Raji (cell line): ENCODE measurements around the gene TSPEAR.
"Not testable (repeated sequence)": the region's sequence is repeated elsewhere in the genome, so short reads cannot be mapped to it uniquely, and the experiment has no call there.

Source experiments
- POLR2A ChIP-seq: IDR thresholded peaks from 2 replicates; pipeline ENCODE4 v1.6.1; 2011; ENCODE audit warnings: low read depth, low read length, control low read depth; ENCODE audit not compliant: insufficient read depth

The TSPEAR gene

DNA sequence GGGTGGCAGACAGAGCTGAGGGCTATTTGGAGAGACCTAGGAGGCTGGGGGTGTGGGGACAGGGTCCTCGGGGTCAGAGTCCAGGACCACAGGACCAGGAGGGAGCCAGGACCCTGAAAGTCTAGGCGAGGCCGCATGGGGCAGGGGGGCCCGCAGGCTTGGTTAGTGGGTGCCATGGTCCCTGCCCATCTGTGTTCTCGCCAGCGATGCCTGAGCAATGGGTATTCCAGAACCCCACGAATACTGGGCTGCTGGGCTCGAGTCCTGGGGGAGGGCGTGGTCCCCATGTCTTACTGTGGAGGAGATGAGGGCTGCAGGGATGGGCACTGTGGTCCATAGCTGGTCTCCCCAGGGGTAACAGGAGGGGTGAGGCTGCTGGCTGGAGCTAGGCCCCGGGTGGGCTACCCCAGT is 121.1 kb downstream of the TSPEAR start:
- no peak for TF ChIP-seq POLR2A

GRCh38 chr21:44589586-44590305 is 121.6 kb downstream of the TSPEAR start:
- no peak for TF ChIP-seq POLR2A

- no peak for TF ChIP-seq POLR2A
These were observed 122.3 kb downstream of the TSPEAR start for GRCh38 chr21:44589094-44589493.

- no peak for TF ChIP-seq POLR2A
These were observed 125.5 kb downstream of the TSPEAR start for GRCh38 chr21:44585892-44586291.

- TF ChIP-seq POLR2A, result no peak
These were observed 127.6 kb downstream of the TSPEAR start for GRCh38 chr21:44583800-44584147.

- TF ChIP-seq POLR2A, result no peak
These were observed 128.1 kb downstream of the TSPEAR start for GRCh38 chr21:44583089-44583799.

- no peak for TF ChIP-seq POLR2A
These were observed 129.3 kb downstream of the TSPEAR start for GRCh38 chr21:44582055-44582454.

GRCh38 chr21:44581158-44581557 is 130.2 kb downstream of the TSPEAR start:
- no peak for TF ChIP-seq POLR2A

- TF ChIP-seq POLR2A, result not testable (repeated sequence)
These were observed 131.0 kb downstream of the TSPEAR start, which contains the start of gene KRTAP10-5 for GRCh38 chr21:44580231-44580821. TSS of gene KRTAP10-5 (minus strand) at chr21:44580604. CDS start at chr21:44580578, 26 bp downstream.

DNA sequence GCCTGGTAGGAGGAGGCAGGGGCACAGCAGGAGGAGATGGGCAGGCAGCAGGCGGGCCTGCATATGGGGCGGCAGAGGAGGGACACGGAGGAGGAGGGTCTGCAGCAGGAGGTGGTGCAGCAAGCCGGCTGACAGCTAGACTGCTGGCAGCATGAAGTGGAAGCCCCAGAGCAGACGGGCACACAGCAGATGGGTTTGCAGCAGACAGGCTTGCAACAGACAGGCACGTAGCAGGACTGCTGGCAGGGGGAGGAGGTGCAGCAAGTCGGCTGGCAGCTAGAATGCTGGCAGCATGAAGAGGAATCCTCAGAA is 131.6 kb downstream of the TSPEAR start:
- TF ChIP-seq POLR2A, result no peak

- no peak for TF ChIP-seq POLR2A
These were observed 132.1 kb downstream of the TSPEAR start for GRCh38 chr21:44579056-44579832.

DNA sequence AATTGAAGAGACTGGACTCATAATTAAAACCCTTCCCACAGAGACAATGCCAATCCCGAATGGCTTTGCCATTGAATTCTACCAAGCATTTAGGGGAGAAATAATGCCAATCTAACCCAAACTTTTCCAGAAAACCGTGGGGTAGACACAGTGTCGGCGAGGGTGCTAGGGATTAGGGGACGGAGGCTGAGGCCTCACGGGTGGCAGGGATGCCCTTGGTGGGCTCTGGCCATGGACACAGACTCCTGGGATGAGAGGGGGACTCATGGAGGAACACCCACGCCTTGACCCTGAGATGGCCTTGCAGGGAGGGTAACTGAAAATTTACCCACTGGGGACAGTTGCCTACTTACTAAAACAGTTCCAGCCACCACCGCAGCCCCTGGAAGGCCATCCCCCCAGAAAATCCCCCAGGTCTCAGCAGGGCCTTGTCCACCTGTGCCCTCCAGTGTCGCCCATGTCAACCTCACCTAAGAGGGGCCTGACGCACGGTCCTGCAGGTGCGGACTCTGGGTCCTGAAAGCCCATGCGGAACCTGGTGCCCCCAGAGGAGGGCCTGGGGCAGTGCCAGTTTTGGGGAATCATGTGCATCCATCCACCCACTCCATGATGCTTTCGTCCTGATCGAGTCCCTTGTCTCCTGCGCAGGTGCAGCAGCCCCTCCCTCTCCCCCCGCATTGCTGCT is 132.9 kb downstream of the TSPEAR start:
- TF ChIP-seq POLR2A, result no peak

- no peak for TF ChIP-seq POLR2A
These were observed 135.3 kb downstream of the TSPEAR start for GRCh38 chr21:44576025-44576420.

- TF ChIP-seq POLR2A, result no peak
These were observed 135.9 kb downstream of the TSPEAR start for GRCh38 chr21:44575307-44576024.
